IMR-90 (cell line): ENCODE results near the gene RNASEH2B. TPM values are rescaled to one million over a fixed set of nuclear protein-coding genes. Genes with fewer than 3 reads are reported as not detected.

Experiments
- ATAC-seq: fragments of 200-7000 bp; cut with Tn5 transposase; 2 replicates; pipeline ENCODE4 v1.9.1; 2020; ENCODE audit warnings: low read depth, mild to moderate bottlenecking, moderate library complexity
- BruUV-seq: library from RNA; stranded (reverse); fragments of 400-500 nt; replicated peaks from 2 replicates; lab custom pipeline; 2021; lab: Mats Ljungman, UMichigan
- CTCF ChIA-PET: fragments of 300-600 bp; formaldehyde crosslinking; extraction: SDS; loops from one replicate; lab custom pipeline; 2021; ENCODE audit warnings: antibody characterized with exemption; lab: Yijun Ruan, JAX
- POLR2A ChIA-PET: fragments of 300-600 bp; sonication (Branson Sonifier 250); formaldehyde crosslinking; loops from one replicate; lab custom pipeline; 2022; ENCODE audit warnings: antibody characterized with exemption; ENCODE audit not compliant: unreplicated experiment; lab: Charles Lee
- DNase-seq: peaks from one replicate; pipeline ENCODE4 v3.0.0; 2013
- H2AFZ ChIP-seq: replicated peaks from 2 replicates; pipeline ENCODE3; 2013; ENCODE audit warnings: low read length, mild to moderate bottlenecking; ENCODE audit not compliant: poor library complexity
- H2AK5ac ChIP-seq: 2 replicates; pipeline ENCODE4 v1.6.1; 2013; ENCODE audit warnings: low read depth, low read length, inconsistent platforms
- H2AK9ac ChIP-seq: replicated peaks from 2 replicates; pipeline ENCODE3; 2013; ENCODE audit warnings: mild to moderate bottlenecking, low read depth, low read length, moderate library complexity; ENCODE audit not compliant: poor library complexity
- H2BK120ac ChIP-seq: 2 replicates; pipeline ENCODE4 v1.6.1; 2013; ENCODE audit warnings: low read depth, low read length, inconsistent platforms
- H2BK15ac ChIP-seq: 3 replicates; pipeline ENCODE4 v1.6.1; 2013; ENCODE audit warnings: low read depth, low read length, inconsistent platforms
- H2BK20ac ChIP-seq: 2 replicates; pipeline ENCODE4 v1.6.1; 2013; ENCODE audit warnings: low read depth, mild to moderate bottlenecking, inconsistent platforms, low read length, moderate library complexity
- H2BK5ac ChIP-seq: 2 replicates; pipeline ENCODE4 v1.6.1; 2013; ENCODE audit warnings: mild to moderate bottlenecking, low read depth, low read length, inconsistent platforms; ENCODE audit not compliant: poor library complexity, severe bottlenecking
- H3K14ac ChIP-seq: replicated peaks from 2 replicates; pipeline ENCODE4 v1.6.1; 2013; ENCODE audit warnings: low read depth, low read length, inconsistent platforms
- H3K18ac ChIP-seq: 2 replicates; pipeline ENCODE4 v1.6.1; 2013; ENCODE audit warnings: low read depth, low read length, control low read depth
- H3K23ac ChIP-seq: 2 replicates; pipeline ENCODE4 v1.6.1; 2013; ENCODE audit warnings: low read depth, low read length, inconsistent platforms
- H3K27ac ChIP-seq: 2 replicates; pipeline ENCODE4 v1.5.1; 2013; ENCODE audit warnings: mild to moderate bottlenecking, control low read depth, low read length; ENCODE audit not compliant: insufficient read depth
- H3K27me3 ChIP-seq: 2 replicates; pipeline ENCODE4 v1.6.1; 2013; ENCODE audit warnings: low read length; ENCODE audit not compliant: control insufficient read depth, insufficient read depth
- H3K36me3 ChIP-seq: 2 replicates; pipeline ENCODE4 v1.6.1; 2013; ENCODE audit warnings: low read length, mixed read lengths; ENCODE audit not compliant: control insufficient read depth, insufficient read depth
- H3K4ac ChIP-seq: 2 replicates; pipeline ENCODE4 v1.6.1; 2013; ENCODE audit warnings: low read depth, low read length, inconsistent platforms
- H3K4me1 ChIP-seq: 2 replicates; pipeline ENCODE4 v1.6.1; 2013; ENCODE audit warnings: low read length, mixed read lengths; ENCODE audit not compliant: control insufficient read depth, insufficient read depth
- H3K4me2 ChIP-seq: 2 replicates; pipeline ENCODE4 v1.6.1; 2013; ENCODE audit warnings: low read depth, mild to moderate bottlenecking, control low read depth, low read length, moderate library complexity
- H3K4me3 ChIP-seq: 2 replicates; pipeline ENCODE4 v1.5.1; 2013; ENCODE audit warnings: low read depth, mild to moderate bottlenecking, control low read depth, low read length, moderate library complexity; ENCODE audit not compliant: insufficient read depth
- H3K56ac ChIP-seq: 2 replicates; pipeline ENCODE4 v1.6.1; 2013; ENCODE audit warnings: low read length, inconsistent platforms; ENCODE audit not compliant: insufficient read depth; ENCODE audit errors: extremely low read depth
- H3K79me1 ChIP-seq, 2 experiments: 2 replicates each; pipeline ENCODE4 v1.6.1; 2013; ENCODE audit warnings: low read length in 2 of 2, inconsistent platforms in 1 of 2, low read depth in 1 of 2
- H3K9ac ChIP-seq: 2 replicates; pipeline ENCODE4 v1.6.1; 2013; ENCODE audit warnings: low read depth, low read length, control low read depth
- H3K9me1 ChIP-seq: 2 replicates; pipeline ENCODE4 v1.6.1; 2013; ENCODE audit warnings: low read length, inconsistent platforms; ENCODE audit not compliant: insufficient read depth
- H3K9me3 ChIP-seq: 2 replicates; pipeline ENCODE4 v1.6.1; 2013; ENCODE audit warnings: low read length; ENCODE audit not compliant: control insufficient read depth, insufficient read depth
- H4K20me1 ChIP-seq: 2 replicates; pipeline ENCODE4 v1.6.1; 2013; ENCODE audit warnings: low read length, inconsistent platforms; ENCODE audit not compliant: insufficient read depth
- H4K5ac ChIP-seq: 2 replicates; pipeline ENCODE4 v1.6.1; 2013; ENCODE audit warnings: mild to moderate bottlenecking, low read depth, low read length, control low read depth
- H4K8ac ChIP-seq, 2 experiments: 2 replicates each; pipeline ENCODE4 v1.6.1; 2013; ENCODE audit warnings: low read depth in 2 of 2, low read length in 2 of 2, control low read depth in 1 of 2, inconsistent platforms in 1 of 2
- H4K91ac ChIP-seq: 2 replicates; pipeline ENCODE4 v1.6.1; 2013; ENCODE audit warnings: low read depth, low read length, inconsistent platforms; ENCODE audit not compliant: insufficient read depth
- BHLHE40 ChIP-seq: fragments of 150-350 bp; IDR thresholded peaks from 2 replicates; pipeline ENCODE4 v1.6.1; 2016; ENCODE audit warnings: mild to moderate bottlenecking, low read depth, low read length
- CEBPB ChIP-seq: IDR thresholded peaks from 2 replicates; pipeline ENCODE4 v1.6.1; 2012; ENCODE audit warnings: low read depth, low read length, improper control_type of control experiment
- CHD1 ChIP-seq: IDR thresholded peaks from 2 replicates; pipeline ENCODE4 v1.6.1; 2012; ENCODE audit warnings: low read depth, low read length, improper control_type of control experiment
- CTCF ChIP-seq: conservative IDR thresholded peaks from 2 replicates; pipeline ENCODE4 v1.5.1; 2012; ENCODE audit warnings: mild to moderate bottlenecking, low read depth, low read length, improper control_type of control experiment
- ELK1 ChIP-seq: fragments of 150-350 bp; IDR thresholded peaks from 2 replicates; pipeline ENCODE4 v1.6.1; 2016; ENCODE audit warnings: low read depth, mild to moderate bottlenecking, low read length, moderate library complexity, borderline replicate concordance
- FOS ChIP-seq: fragments of 150-350 bp; IDR thresholded peaks from 2 replicates; pipeline ENCODE4 v1.6.1; 2016; ENCODE audit warnings: low read depth, low read length
- MAFK ChIP-seq: IDR thresholded peaks from 2 replicates; pipeline ENCODE4 v1.6.1; 2012; ENCODE audit warnings: low read depth, low read length, improper control_type of control experiment
- MAZ ChIP-seq: IDR thresholded peaks from 2 replicates; pipeline ENCODE4 v1.6.1; 2012; ENCODE audit warnings: low read depth, mild to moderate bottlenecking, low read length, improper control_type of control experiment, moderate library complexity, borderline replicate concordance
- MXI1 ChIP-seq: IDR thresholded peaks from 2 replicates; pipeline ENCODE4 v1.6.1; 2012; ENCODE audit warnings: low read depth, mild to moderate bottlenecking, low read length, moderate library complexity, borderline replicate concordance
- NFE2L2 ChIP-seq: fragments of 150-350 bp; IDR thresholded peaks from 2 replicates; pipeline ENCODE4 v1.6.1; 2016; ENCODE audit warnings: low read depth, mild to moderate bottlenecking, low read length
- POLR2A ChIP-seq: IDR thresholded peaks from 2 replicates; pipeline ENCODE4 v1.6.1; 2012; ENCODE audit warnings: mild to moderate bottlenecking, low read depth, low read length
- RAD21 ChIP-seq: IDR thresholded peaks from 2 replicates; pipeline ENCODE4 v1.6.1; 2012; ENCODE audit warnings: low read length, improper control_type of control experiment
- RCOR1 ChIP-seq: IDR thresholded peaks from 2 replicates; pipeline ENCODE4 v1.6.1; 2012; ENCODE audit warnings: mild to moderate bottlenecking, low read length, improper control_type of control experiment; ENCODE audit not compliant: insufficient replicate concordance
- RFX5 ChIP-seq: IDR thresholded peaks from 2 replicates; pipeline ENCODE4 v1.8.0; 2012; ENCODE audit warnings: low read depth, mild to moderate bottlenecking, low read length, moderate library complexity
- SMC3 ChIP-seq: fragments of 150-350 bp; IDR thresholded peaks from 2 replicates; pipeline ENCODE4 v1.6.1; 2016; ENCODE audit warnings: low read depth, mild to moderate bottlenecking, antibody characterized with exemption, low read length, moderate library complexity
- USF2 ChIP-seq: fragments of 150-350 bp; IDR thresholded peaks from 2 replicates; pipeline ENCODE4 v1.6.1; 2017; ENCODE audit warnings: mild to moderate bottlenecking, antibody characterized with exemption, low read length, low read depth
- WGBS, 2 experiments: methylation state at CpG; one replicate each; pipeline versions ENCODE4 v1.1.5 to v1.1.7; 2013; ENCODE audit warnings: missing lambda C conversion rate in 2 of 2; ENCODE audit not compliant: insufficient read length in 1 of 2; ENCODE audit errors: extremely low coverage in 2 of 2; 5-methylcytosine and 5-hydroxymethylcytosine counted together
- dilution Hi-C: fragments of 300-500 bp; cut with HindIII; formaldehyde crosslinking; loops from one replicate; pipeline ENCODE4 v1.14.3; 2018; ENCODE audit warnings: low sequenced_read_pairs; ENCODE audit not compliant: unreplicated experiment
- in situ Hi-C: fragments of 300-500 bp; cut with MboI; formaldehyde crosslinking; loops from 3 replicates; pipeline ENCODE4 v1.14.3; 2019; ENCODE audit warnings: low sequenced_read_pairs, inconsistent platforms, mixed read lengths
- intact Hi-C: fragments of 100-400 bp; cut with micrococcal nuclease; formaldehyde crosslinking; loops from 2 replicates; pipeline ENCODE4 v1.10.0; 2022
- polyA plus RNA-seq, 3 experiments: library from polyadenylated mRNA; depleted of rRNA; stranded (reverse); fragments of >200 nt; gene quantifications; 2 replicates each; pipeline ENCODE4 v1.2.3, GENCODE V29; 2012; ENCODE audit warnings: low replicate concordance in 1 of 3
- total RNA-seq: library from RNA; depleted of rRNA; stranded (reverse); fragments of >200 nt; gene quantifications from 2 replicates; pipeline ENCODE4 v1.2.3, GENCODE V29; 2012

RNASEH2B gene
- total and polyA plus RNA-seq, 2 of the 4 experiments (the other 2 are of a cell fraction): 11.2 to 14.2 TPM

- peaks cover 28% of the 10 kb centered on the region for H3K27me3 ChIP-seq
- H4K5ac ChIP-seq: no peak overlapping the region
- no peaks in the 10 kb centered on the region for H3K9me3 ChIP-seq
- H4K91ac ChIP-seq: no peak overlapping the region
- no peak overlapping the region for H2BK120ac ChIP-seq
- no peak overlapping the region for H3K4me2 ChIP-seq
- H3K18ac ChIP-seq: no peak overlapping the region
- H3K27ac ChIP-seq: no peak overlapping the region
- no peak overlapping the region for H2AK9ac ChIP-seq
- WGBS, 2 experiments: 78% methylated on average over 8 of the region's 8 CpGs; no CpG with 5 or more reads in 1 of the 2 experiments
- TF ChIP-seq RAD21 (no peak), CEBPB (no peak), ELK1 (no peak), CTCF (no peak), SMC3 (no peak), CHD1 (no peak), POLR2A (no peak), NFE2L2 (no peak), RCOR1 (no peak), RFX5 (no peak), FOS (no peak), MAZ (no peak), USF2 (no peak), MXI1 (no peak), MAFK (no peak), BHLHE40 (no peak)
- H3K4me1 ChIP-seq: peaks cover 1% of the 10 kb centered on the region; the same call in 1 of the 2 replicates
- H3K79me1 ChIP-seq: no peaks in the 10 kb centered on the region
- H4K8ac ChIP-seq: no peak overlapping the region
- H3K36me3 ChIP-seq: no peaks in the 10 kb centered on the region
- no peak for DNase-seq
- ChIA-PET CTCF (no interaction called here), POLR2A (no interaction called here)
- H3K23ac ChIP-seq: no peak overlapping the region
- no peak overlapping the region for H2BK5ac ChIP-seq
- BruUV-seq: no TSS peak
- H2AK5ac ChIP-seq: no peak overlapping the region
- H3K4me3 ChIP-seq: no peak overlapping the region
- ATAC-seq: no peak
- intact Hi-C loops: no loop called here
- no peak overlapping the region for H3K56ac ChIP-seq
- dilution Hi-C loops: no loop called here
- in situ Hi-C loops: no loop called here
- H3K4ac ChIP-seq: no peak overlapping the region
- no peak overlapping the region for H3K9ac ChIP-seq
- no peaks in the 10 kb centered on the region for H3K9me1 ChIP-seq
- H3K14ac ChIP-seq: no peak overlapping the region
- no peak overlapping the region for H2BK15ac ChIP-seq
- H2AFZ ChIP-seq: no peak overlapping the region
- no peaks in the 10 kb centered on the region for H4K20me1 ChIP-seq
- no peak overlapping the region for H2BK20ac ChIP-seq
Measured at GRCh38 chr13:51001335-51001734, 91.7 kb downstream of the RNASEH2B start.
